Measurements from ENCODE around the gene KCNB1.
"Not testable (repeated sequence)": the region's sequence is repeated elsewhere in the genome, so short reads cannot be mapped to it uniquely, and the experiment has no call there.

KCNB1 gene

DNA sequence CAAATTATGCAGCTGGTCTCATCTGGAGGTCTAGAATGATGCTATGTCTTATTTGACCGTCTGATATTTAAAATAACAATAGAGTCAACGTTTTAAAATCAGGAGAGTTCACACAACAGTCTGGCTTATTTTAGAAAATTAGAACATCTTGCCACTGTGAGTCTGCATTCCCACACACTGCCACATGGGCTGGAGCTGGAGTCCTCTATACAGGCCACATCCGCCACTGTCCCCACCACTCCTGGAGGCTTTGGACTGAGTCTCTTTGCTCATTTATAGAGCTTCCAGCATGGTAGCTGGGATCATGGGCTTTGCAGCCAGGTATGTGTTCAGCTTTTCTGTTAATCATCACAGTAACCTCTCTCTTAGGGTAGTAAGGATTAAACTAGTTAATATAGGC lies 135.8 kb downstream of the KCNB1 start:
- no peak for DNase-seq

DNA sequence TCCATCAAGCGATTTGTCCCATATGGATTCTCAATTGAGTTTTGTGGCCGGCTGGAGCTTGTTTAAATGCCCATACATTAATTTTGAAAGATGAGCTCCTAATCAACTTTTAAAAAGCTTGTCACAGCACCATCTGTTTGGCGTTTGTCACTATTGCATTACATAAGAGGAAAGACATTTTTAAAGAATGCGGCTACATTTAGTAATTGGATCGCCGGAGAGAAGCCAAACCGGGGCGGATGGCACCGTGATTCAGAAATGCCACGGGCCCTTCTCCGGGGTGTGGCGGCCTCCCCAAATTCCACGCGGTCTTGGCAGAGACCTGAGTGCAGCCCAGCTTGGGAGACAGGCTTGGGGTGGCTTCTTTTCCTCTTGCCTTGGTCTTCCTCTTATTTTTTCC lies 136.9 kb downstream of the KCNB1 start:
- DNase-seq = no peak

DNA sequence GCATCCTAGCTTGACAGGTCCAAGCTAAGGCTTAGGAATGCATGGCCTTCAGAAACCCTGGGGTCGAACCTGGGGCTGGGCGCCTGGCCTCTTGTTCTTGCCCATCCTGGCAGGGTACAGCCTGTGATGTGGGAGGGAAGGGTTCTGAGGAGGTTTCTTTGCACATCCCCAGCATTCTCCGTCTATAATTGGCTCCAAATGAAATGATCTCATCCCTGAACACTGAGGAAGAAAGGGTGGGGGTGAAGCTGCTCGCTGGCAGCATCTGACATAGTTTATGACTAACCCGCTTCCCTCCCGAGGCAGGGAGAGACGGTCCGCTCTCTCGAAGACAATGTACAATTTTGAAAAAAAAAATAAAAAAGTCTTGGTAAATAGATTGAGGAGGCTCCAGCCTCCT lies 137.5 kb downstream of the KCNB1 start:
- no peak for DNase-seq

DNA sequence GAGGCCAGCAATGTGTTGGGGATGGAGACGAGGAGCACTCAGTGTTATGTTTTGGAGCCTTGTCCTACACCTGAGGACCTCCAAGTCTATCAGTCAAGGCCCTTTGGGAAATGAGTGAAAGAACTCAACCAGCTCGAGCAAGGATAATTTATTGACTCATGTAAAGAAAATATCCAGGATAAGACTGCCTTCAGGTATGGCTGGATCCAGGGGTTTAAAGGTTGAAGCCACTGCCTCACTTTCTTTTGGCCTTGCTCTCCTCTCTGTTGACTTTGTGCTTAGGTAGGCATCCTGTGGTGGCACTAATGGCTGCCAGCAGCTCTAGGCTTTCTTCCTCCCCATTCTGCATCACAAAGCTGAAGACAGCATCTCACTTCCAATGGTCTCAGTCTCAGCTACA lies 138.3 kb downstream of the KCNB1 start:
- no peak for DNase-seq

DNA sequence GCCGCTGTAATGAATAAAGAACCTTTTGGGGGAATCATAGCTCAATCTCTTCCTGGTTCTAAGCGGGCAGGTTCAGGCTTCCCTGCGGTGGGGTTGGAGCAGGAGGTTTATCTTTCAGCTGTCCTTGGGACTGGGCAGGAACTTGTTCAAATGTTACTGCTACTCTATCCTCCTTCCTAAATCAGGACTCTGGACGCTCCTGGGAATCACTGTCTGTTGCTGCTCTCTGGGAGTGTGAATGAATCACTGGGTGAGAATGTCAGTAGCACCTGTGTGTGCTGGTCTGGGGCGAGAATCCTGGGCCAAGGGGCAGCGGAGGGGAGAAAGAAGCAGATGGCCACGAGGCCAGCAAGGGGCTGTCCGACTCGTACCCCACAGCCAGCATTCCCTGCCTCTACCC lies 139.2 kb downstream of the KCNB1 start:
- no peak for DNase-seq

DNA sequence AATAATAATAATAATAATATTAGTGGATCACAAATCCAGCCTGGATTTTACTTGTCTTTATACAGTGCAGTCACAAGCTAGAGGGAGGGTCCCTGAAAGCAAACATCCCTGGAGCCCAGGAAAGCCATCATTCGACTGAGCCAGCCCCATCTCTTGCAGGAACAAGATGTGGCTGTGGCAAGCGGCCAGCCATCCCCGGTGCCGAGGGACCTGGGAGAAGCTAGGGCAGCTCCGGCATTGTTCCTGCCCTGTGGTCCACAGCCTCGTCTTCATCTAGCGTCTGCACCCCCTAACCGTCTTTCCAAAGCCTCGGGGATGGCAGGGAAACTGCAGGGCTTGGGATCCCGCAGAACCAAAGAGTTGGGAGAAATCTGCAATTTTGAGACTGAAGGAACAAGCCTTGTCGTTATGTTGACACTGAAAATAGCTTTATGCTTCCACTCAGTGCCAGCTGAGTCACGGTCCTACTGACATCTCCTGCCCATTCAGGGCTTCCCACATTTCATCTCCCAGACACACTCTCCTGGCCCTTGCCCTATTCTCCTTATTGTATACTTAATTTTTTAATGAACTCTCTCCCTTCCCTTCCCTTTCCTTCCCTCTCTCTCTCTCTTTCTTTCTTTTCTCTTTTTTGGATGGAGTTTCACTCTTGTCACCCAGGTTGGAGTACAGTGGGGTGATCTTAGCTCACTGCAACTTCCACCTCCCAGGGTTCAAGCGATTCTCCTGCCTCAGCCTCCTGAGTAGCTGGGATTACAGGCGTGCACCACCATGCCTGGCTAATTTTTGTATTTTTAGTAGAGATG lies 142.1 kb downstream of the KCNB1 start:
- DNase-seq = no peak

DNA sequence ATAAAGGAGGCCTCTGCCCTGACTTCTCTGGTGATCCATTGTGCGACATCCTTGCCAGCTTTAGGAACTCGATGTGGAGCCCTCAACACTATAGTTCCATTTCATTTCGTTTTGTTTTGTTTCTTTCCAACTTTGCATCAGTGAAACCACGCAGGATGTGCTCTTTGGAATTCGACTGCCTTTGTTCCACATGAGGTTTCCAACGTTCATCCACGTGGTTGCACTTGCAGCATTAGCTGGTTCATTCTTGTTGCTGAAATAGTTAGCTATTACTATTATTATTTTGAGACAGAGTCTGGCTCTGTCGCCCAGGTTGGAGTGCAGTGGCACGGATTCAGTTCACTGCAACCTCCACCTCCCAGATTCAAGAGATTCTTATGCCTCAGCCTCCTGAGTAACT lies 143.3 kb downstream of the KCNB1 start:
- no peak for DNase-seq

DNA sequence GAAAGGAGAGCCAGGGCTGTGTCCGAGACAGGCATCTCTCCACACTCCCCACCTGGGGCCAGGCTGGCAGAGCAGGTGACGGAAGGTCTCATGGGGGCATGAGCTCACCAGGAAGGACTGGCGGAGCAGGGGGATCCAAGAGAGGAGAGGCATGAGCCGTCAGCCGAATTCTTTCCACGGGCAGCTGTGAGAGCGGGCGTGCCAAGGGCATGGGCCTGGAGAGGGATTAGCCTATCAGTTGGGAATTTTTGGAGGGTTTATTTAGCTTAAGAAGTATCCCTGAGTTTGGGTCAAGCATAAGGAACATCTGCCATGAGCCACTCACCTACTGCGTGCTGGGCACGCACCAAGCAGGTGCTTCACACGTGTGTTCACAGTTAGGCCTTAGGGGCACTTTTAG lies 144.4 kb downstream of the KCNB1 start:
- DNase-seq = no peak

DNA sequence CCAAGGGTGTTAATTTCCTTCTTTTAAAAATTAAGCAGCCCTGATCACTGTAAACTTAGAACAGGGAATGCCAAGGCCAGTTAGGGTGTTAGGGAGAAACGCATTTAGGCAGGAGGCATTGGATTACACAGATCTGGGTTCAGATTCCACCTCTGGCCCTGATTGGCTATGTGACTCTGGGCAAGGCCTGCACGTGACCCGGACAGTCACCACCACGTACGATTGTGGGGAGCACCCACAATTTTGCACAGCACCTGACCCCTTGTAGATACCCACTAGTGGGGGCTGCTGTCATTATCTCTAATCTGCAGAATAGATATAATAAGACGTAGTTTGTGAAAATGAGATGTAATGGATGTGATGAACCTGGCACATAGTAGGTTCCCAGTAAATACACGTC lies 145.1 kb downstream of the KCNB1 start:
- DNase-seq = no peak

DNA sequence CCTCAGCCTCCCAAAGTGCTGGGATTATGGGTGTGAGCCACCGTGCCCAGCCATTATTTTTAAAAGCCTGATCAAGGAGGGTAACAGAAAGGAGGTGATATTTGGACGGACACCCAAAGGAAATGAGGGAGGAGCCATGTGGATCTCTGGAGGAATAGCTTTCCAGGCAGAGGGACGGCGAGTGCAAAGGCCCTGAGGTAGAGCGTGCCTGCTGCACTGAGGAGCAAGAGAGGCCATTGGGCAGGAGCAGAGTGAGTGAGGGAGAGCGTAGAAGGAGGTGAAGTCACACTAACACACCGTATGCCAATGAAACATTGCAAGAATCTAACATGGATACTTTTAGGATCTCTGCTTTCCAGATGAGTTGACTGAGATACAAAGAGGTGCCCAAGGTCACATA lies 145.7 kb downstream of the KCNB1 start:
- no peak for DNase-seq

DNA sequence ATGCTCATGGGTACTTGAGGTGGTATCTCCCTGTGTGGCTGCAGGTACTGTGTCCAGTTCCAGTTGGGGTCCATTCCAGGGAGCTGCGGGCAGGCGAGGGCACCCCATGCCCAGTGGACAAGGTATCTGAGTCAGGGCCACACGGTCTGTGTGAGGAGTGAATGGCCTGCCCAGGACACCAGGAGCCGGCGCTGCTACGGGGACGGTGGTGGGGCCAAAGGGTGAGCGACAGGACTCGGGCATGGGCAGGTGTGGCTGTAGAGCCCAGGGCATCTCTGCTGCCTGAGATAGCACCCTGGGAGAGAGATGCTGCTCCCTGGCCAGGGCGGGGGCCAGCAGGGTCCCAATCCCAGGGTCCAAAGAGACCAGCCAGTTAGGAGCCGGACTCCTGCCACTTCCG lies 147.0 kb downstream of the KCNB1 start:
- no peak for DNase-seq

DNA sequence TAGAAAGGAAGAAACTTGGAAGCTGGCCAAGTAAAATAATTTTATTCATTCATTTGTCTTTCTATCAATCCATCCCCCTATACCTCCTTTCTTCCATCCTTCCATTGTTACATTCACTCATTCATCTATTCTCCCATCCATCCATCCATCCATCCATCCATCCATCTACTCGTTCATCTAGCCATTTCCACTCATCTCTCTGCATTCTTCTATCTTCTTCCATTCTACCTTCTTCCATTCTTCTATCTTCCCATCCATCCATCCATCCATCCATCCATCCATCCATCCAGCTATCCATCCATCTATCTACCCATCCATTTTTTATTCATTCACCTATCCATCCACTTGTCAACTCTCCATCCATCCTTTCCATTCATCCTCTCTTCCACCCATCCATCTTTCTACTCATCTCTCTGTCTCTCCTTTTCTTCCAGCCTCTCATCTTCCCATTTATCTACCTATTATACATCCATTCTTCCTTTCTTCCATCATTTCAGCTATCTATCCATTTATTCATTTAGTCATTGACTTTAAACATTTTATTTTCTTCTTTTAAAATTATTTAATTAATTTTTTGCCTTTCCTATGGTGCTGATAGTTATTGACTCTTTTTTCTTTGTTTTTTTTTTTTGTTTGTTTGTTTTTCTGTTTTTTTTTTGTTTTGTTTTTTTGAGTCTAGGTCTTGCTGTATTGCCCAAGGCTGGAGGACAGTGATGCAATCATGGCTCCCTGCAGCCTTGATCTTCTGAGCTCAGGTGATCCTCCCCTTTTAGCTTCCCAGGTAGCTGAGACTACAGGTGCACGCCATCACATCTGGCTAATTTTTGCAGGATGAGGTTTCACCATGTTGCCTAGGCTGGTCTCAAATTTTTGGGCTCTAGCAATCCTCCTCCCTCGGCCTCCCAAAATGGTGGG lies 151.5 kb downstream of the KCNB1 start:
- no peak for DNase-seq

DNA sequence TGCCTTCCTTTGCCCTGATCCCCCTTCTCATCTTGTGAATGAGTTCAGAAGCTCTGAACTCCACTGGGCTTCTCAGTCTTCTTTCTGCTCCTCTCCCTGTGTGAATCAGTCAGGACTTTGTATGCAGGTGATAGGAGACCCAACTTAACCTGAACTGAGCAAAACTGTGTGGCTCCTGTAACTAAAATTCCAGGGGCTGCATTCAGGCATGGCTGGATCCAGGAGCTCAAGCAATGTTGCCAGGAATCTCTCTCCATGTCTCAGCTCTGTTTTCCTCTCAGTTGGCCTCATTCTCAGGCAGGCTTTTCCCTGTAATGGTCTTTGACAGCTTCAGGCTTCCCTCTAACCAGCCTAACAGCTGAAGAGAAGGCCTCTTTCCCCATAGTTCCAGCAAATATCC lies 153.7 kb downstream of the KCNB1 start:
- DNase-seq = no peak

DNA sequence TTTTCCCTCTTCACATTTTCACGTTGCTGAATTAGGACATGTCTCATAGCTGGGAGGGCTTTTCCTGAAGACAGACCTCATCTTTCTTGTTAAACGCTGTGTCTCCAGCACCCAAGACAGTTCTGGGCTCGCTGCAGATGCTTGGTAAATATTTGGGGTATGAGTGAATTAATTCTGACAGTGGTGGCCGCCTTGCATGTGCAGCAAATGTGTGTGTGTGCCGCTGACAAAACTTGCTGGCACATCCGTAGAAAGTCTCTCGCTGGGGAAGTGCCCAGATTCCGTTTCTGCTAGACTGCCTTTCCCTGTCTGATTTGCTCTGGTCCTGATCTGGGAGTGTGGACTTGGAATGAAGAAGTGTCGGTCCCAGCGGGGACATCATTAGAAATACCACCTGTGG lies 156.4 kb downstream of the KCNB1 start:
- DNase-seq = no peak

DNA sequence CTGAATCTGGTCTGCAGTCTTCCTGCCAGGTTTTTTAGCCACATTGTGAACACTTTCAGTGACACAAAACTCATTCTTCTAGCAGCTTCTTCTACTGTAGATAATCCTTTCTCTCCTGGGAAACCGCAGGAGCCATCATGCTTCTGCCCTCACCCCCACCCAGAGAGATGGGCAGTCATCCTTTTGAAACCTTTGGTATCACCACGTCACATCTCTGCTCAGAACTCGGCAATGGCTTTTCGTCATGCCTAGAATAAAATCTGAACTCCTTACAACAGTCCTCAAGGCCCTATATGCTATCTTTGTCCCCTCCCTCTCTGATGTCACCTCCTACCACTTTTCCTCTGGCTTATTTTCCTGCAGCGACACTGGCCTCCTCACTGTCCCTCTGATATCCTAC lies 158.2 kb downstream of the KCNB1 start:
- no peak for DNase-seq

DNA sequence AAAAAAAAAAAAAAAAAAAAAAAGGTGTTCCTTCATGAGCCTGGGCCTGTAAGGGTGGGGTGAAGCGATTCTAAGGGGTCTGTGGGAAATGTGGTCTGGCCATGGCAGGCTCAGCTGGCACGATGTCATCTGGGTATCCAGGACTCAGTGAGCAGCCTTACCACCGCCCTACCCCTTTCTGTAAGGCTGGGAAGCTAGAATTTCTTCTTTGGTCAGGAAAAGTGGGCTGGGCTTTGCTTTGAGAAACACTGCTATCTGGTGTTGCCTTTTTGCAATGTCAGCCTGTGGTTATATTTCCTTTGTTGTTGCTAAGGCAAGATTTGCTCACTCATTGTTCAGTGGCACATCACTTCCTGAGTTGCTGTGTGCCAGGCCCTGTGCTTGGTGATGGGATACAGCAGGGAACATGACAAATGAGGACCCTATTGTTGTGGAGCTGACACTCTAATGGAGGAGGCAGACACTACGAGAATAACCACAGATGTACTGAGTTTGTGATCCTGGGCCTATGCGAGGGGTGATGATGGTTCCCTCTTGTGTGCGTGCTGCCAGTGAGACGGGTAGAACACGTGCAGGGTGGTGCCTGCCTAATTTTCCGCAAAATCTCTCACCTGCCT lies 158.7 kb downstream of the KCNB1 start:
- no peak for DNase-seq

DNA sequence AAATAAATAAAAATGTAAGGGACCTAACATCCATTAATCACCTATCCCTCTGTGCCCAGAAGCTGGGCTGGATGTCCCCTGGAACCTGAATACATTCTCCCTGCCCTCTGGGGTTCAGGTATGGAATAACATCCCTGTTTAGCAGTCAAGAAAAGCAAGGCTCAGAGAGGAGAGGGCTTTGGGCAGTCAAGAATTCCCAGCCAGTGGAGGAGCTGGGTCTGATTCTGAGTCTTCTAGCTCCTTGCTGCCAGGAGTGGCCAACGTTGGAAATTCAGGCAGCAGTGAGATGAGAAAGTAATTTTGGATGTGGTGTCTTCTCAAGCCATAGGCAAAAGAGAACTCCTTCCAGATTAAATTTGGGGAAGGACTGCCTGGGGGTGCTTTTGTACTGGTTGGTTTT lies 162.0 kb downstream of the KCNB1 start:
- no peak for DNase-seq

DNA sequence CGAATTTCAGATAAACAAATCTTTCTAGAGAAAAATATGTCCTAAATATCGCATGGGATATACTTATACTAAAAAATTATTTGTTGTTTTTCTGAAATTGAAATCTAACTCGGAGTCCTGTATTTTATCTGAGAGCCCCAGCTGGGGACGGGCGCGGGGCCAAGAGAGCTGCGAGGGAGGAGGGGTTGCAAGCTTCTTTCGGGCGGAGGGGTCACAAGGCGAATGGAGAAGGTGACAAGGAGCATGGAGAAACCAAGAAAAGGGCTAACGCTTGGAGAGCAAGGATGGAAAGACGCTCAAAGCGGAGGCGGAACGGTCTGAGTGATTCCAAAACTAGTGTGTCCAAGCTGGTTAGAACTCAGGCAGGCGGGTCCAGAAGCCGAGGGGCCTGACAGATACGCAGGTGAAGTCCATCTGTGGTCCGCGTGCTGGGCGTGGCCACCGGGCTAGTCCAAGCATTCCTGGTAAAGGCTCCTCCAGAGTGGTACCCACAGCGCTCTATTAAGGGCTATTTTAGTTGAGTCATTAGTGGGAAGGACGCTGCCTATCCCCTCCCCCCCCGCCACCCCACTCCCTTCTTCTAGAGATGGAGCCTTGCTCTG lies 163.2 kb downstream of the KCNB1 start:
- DNase-seq = no peak

DNA sequence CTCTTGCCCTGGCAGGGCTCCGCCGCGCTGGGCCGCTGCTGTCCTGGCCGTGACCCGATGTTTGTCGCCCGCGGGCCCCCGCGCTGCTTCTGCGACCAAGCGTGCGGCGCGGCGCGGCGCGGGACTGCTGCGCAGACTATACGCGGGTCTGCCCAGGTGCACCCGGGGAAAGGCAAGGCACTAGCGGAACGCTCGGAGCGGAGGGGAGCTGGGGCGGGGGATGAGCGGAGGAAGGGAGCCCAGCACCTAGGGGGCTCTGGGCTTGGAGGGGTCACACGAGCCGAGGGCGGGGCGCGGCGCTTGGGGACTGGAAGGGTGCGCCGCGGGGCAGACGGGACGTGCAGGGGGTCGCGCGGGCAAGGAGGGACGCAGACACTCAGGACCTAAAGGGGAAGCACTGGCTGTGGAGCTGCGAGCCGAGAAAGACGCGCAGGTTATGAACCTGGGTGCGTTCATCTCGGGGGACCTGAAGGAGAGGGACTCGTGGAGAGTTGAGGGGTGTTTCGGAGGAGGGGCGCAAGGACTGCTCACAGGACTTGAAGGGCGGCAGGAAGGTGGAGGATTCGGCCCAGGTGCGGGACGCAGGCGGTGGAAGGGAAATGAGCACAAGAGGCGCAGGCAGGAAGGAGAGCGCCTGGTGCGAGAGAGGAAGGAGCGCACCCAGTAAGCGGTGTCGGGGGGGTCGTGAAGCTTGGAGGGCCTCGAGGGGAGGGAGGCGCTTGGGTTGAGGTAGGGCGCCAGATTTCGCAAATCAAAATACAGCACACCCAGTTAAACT lies 163.8 kb downstream of the KCNB1 start:
- no peak for DNase-seq

DNA sequence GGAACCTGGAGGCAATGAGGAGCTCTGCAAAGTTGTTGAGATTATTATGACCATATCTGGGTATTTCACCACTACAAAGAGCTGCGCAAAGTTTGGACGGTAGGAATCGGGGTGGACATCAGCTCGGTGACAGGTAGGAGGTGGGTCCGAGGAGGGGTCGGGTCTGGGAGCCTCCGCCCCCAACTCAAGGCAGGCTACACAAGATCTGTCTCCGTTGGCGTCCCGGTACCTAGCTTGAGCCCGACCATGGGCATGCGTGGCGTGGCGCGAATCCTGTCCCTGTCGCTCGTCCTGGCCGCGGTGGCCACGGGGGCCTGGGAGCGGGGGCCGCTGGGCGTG lies 164.4 kb downstream of the KCNB1 start:
- DNase-seq = no peak

DNA sequence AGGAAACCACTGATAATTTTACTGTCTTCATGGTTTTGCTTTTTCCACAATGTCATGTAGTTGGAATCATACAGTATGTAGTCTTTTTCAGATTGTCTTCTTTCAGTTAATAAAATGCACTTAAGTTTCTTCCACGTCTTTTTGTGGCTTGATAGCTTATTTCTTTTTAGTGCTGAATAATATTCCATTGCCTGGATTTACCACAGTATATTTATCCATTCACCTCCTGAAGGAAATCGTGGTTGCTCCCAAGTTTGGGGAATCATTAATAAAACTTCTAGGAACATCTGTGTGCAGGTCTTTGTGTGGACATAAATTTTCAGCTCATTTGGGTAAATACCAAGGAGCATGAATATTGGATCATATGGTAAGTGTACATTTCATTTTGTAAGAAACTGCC lies 165.8 kb downstream of the KCNB1 start:
- DNase-seq = no peak

DNA sequence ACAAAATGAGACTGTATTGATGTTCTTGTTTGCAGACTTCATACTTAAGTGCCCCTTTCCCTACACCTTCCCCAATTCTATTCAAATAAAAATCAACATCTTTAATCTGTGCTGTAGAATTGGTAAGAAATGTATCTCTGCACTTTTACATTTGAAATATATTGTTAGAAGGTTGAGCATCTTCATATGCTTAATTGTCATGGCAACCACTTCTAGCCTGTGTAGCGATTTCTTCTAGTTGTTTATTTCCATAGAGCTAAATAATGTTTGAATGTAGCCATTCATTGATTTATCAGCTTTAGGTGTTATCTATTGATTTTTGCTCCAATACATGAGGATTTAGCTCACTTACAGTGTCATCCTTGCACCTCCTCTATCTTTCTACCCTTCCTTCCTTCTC lies 166.9 kb downstream of the KCNB1 start:
- DNase-seq = no peak

DNA sequence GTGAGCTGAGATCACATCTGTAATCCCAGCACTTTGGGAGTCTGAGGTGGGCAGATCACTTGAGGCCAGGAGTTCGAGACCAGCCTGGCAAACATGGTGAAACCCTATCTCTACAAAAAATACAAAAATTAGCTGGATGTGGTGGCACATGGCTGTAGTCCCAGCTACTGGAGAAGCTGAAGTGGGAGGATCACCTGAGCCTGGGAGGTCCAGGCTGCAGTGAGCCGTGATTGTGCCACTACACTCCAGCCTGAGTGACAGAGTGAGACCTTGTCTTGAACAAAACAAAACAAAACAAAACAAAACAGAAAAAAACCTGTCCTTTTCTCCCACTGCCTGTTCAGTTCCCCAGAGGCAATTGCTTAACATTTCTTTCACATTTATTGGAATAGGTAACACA lies 168.4 kb downstream of the KCNB1 start:
- not testable (repeated sequence) for DNase-seq

All from NCI-H2029 treated with DMSO at 0.1 percent for 48 hours (cell line).